Globus pallidus (tissue), 1 donor: Measurements from ENCODE around the gene OLFM1.
A peak's percentile ranks its signal among the peaks of the same experiment; 100 is the strongest.
"Not testable (repeated sequence)": the region's sequence is repeated elsewhere in the genome, so short reads cannot be mapped to it uniquely, and the experiment has no call there.

Experiments used
- DNase-seq: peaks from one replicate; pipeline ENCODE4 v3.0.0-alpha.2; 2015; ENCODE audit warnings: low spot score

The OLFM1 gene

GRCh38 chr9:135135171-135135928, 47.9 kb downstream of the OLFM1 start:
- DNase-seq: no peak

DNA sequence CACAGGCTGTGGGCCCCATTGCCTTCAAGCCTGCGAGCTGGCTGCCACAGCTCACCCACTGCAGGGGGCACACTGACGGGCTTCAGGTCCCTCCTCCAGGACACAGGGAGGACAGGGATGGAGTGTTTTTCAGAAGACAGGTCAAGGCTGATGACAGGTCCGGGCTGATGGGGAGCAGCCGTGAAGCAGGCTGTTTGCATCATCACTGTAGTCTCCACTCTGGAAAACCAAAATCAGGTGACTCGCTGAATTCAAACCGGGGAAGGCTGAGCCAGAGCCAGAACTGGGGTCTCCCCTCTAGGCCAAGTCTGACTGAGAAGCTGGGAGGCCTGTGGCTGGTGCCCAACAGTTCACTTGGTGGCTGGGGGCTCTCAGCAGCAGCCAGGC, 48.5 kb downstream of the OLFM1 start:
- no peak for DNase-seq

- no peak for DNase-seq
Measured at GRCh38 chr9:135136481-135136880, 49.0 kb downstream of the OLFM1 start.

- DNase-seq: peak; percentile 20
Measured at GRCh38 chr9:135136991-135137832, 49.7 kb downstream of the OLFM1 start.

GRCh38 chr9:135138078-135138855, 50.8 kb downstream of the OLFM1 start:
- DNase-seq: no peak

GRCh38 chr9:135139366-135139959, 52.0 kb downstream of the OLFM1 start:
- DNase-seq: no peak

GRCh38 chr9:135141183-135141774, 53.8 kb downstream of the OLFM1 start:
- no peak for DNase-seq

DNA sequence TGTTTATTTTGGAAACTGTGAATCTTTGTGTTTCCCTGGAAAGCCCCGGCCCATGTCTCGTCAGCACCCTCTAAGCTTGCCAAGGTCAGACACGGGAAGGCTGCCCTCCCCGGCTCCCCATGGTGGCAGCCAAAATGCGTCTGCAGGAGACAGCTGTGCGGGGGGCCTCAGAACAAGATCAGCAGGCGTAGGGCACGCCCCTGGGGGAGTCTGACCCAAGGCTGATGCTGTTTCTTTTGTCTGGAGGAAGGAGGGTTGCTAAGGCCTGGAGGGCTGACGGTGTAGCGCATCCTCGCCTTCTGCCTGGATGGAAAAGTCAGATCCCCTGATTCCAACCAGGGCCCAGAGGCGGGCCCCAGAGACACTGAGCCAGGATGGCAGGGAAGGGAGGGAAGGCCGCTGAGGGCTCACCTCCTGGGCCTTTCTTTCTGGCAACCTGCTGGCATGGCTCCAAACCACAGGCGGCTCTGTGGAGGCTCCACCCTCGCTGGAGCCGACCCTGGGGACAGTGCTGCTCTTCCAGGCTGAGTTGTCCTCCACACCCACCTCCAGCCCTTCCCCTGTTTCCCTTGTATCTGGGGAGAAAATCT, 57.2 kb downstream of the OLFM1 start:
- no peak for DNase-seq

GRCh38 chr9:135145312-135145711, 57.8 kb downstream of the OLFM1 start:
- no peak for DNase-seq

- DNase-seq: no peak
Measured at GRCh38 chr9:135146241-135146640, 58.8 kb downstream of the OLFM1 start.

GRCh38 chr9:135146766-135147473, 59.5 kb downstream of the OLFM1 start:
- DNase-seq: no peak

GRCh38 chr9:135147474-135147805, 60.0 kb downstream of the OLFM1 start:
- DNase-seq: no peak

DNA sequence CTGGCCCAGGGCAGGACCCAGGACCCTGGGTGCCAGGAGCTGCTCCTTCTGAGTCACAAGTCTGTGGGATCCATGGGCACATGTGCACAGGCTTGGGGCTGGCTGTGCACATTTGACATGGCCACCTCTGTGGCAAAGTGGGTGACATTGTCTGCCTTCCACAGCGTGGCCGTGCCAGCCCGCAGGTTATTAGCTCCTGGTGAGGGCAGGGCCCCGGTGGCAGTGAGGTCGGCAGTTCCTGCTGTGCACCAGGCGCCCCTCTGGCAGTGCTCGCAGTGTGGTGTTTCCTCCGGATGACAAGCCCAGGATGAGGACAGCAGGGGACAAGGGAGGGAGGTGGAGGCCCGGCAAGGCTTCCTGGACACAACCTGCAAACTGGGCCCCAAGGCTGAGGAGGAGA, 60.5 kb downstream of the OLFM1 start:
- DNase-seq: no peak

DNA sequence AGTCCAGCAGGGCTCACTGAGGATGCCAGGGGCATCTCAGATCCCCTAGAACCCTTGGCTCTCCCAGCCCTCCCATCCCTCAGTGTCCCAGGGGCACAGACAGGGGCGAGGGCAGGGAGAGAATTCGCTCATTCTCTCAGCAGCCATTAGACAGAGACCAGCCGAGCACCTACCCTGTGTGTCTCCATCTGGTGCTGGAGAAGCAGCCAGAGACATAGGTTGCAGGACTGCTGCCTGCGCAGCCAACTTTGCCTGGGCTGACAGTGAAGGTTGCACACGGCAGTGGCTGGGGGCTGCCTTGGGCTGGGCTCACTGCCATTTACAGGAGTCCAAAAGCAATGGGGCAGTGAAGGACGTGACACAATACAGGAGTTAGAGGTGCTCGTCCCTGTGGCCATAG, 60.9 kb downstream of the OLFM1 start:
- no peak for DNase-seq

DNA sequence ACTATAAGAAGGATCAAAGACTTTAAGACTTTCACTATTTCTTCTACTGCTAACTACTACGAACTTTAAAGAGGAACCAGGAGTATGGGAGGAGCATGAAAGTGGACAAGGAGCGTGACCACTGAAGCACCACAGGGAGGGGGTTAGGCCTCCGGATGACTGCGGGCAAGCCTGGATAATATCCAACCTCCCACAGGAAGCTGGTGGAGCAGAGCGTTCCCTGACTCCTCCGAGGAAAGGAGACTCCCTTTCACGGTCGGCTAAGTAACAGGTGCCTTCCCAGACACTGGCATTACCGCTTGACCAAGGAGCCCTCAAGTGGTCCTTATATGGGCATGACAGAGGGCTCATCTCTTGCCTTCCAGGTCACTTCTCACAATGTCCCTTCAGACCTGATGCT, 62.4 kb downstream of the OLFM1 start:
- DNase-seq: not testable (repeated sequence)

- DNase-seq: no peak
Measured at GRCh38 chr9:135150981-135151380, 63.5 kb downstream of the OLFM1 start.

- DNase-seq: no peak
Measured at GRCh38 chr9:135151757-135152613, 64.5 kb downstream of the OLFM1 start.

DNA sequence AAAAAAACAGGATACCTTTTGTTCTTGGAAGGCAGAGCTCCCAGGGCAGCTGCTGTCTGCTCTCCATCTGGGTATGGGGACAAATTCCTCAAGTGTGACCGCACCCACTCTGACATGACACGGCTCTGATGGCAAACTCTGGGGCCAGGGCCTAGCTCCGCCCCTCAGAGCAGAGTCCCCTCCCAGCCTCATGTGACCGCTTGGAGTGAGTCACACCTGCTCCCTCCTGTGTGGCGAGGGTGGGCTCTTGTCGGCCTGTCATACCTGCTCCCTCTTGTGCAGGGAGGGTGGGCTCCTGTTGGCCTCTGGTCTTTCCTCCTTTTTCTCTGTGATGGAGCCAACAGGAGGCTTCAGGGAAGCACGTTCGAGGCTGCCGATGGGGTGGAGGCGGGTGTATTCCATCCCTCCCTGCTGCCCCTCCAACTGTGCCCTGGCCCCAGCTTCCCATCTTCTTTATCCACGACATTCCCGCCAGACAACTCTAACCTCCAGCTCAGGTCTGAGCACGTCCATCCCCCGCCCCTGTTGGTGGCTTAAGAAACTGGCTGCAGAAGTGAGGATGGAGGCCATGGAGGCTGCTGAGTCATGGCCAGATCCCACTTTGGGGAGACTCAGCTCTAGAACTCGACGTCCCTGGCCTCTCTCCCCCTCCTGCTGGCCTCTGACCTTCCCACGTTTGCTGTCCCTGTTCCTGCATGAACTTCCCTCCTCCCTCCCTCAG, 65.3 kb downstream of the OLFM1 start:
- DNase-seq: no peak

GRCh38 chr9:135154050-135154615, 66.7 kb downstream of the OLFM1 start:
- no peak for DNase-seq
